Thoracic aorta (tissue), 2 donors: ENCODE data around the gene SRSF7. TPM values are rescaled to one million over a fixed set of nuclear protein-coding genes. Genes with fewer than 3 reads are reported as not detected.

Experiments
- ATAC-seq: fragments of 150-250 bp; one replicate; pipeline ENCODE4 v1.8.0; 2017; ENCODE audit warnings: low read depth; ENCODE audit not compliant: insufficient number of reproducible peaks, low FRiP score
- DNase-seq: peaks from one replicate; pipeline ENCODE4 v3.0.0-alpha.2; 2020; ENCODE audit warnings: low spot score
- H3K27ac ChIP-seq, 2 donors: fragments of 200-600 bp; sonication (generic); 1 replicate in 1 of 2; 2 replicates in 1 of 2; pipeline ENCODE4 v1.5.1; 2016; ENCODE audit warnings: mild to moderate bottlenecking in 2 of 2, moderate library complexity in 2 of 2
- H3K27me3 ChIP-seq: fragments of 200-600 bp; sonication (generic); replicated peaks from 2 replicates; pipeline ENCODE4 v1.6.0; 2016; ENCODE audit warnings: mild to moderate bottlenecking; ENCODE audit not compliant: insufficient read depth
- H3K36me3 ChIP-seq: fragments of 200-600 bp; sonication (generic); one replicate; pipeline ENCODE4 v1.5.1; 2016
- H3K4me1 ChIP-seq, 2 donors: fragments of 200-600 bp; sonication (generic); 1 replicate in 1 of 2; 2 replicates in 1 of 2; pipeline versions ENCODE4 v1.5.1 to v1.6.0; 2016; ENCODE audit warnings: low read depth in 2 of 2, mild to moderate bottlenecking in 1 of 2; ENCODE audit not compliant: control insufficient read depth in 1 of 2
- H3K4me3 ChIP-seq: fragments of 200-600 bp; sonication (generic); 2 replicates; pipeline ENCODE4 v1.5.1; 2016; ENCODE audit warnings: mild to moderate bottlenecking
- H3K9me3 ChIP-seq: fragments of 200-600 bp; sonication (generic); 2 replicates; pipeline ENCODE4 v1.5.1; 2016
- CTCF ChIP-seq: fragments of 200-600 bp; sonication (generic); IDR thresholded peaks from one replicate; pipeline ENCODE4 v1.5.1; 2019; ENCODE audit warnings: antibody characterized with exemption
- total RNA-seq, 2 donors: library from RNA; depleted of rRNA; stranded (reverse); fragments of >200 nt; gene quantifications; one replicate each; pipeline versions ENCODE4 v1.1.0 to v1.2.3, GENCODE V29; 2016

SRSF7 gene
- total RNA-seq, 2 donors from 2014 or later, result 97.5 to 141 TPM

GRCh38 chr2:38783586-38783985, 32.4 kb upstream of the SRSF7 start:
- H3K27ac ChIP-seq, result no peak overlapping the region
- ATAC-seq (no peak), DNase-seq (no peak)
- H3K4me1 ChIP-seq, result peaks cover 0 to 7% of the 10 kb centered on the region in 2 donors
- H3K4me3 ChIP-seq, result no peak overlapping the region
- no peaks in the 10 kb centered on the region for H3K9me3 ChIP-seq
- TF ChIP-seq CTCF, result no peak
- H3K36me3 ChIP-seq, result peaks cover 7% of the 10 kb centered on the region
- H3K27me3 ChIP-seq, result no peaks in the 10 kb centered on the region

GRCh38 chr2:38778687-38779082, 27.5 kb upstream of the SRSF7 start:
- DNase-seq (no peak), ATAC-seq (no peak)
- Histone ChIP-seq H3K4me1 (peaks cover 0 to 9% of the 10 kb centered on the region in 2 donors), H3K27me3 (no peaks in the 10 kb centered on the region), H3K27ac (no peak overlapping the region), H3K4me3 (peak overlapping the region; percentile 82), H3K36me3 (peaks cover 7% of the 10 kb centered on the region), H3K9me3 (no peaks in the 10 kb centered on the region)
- no peak for TF ChIP-seq CTCF

GRCh38 chr2:38776531-38776930, 25.4 kb upstream of the SRSF7 start:
- Histone ChIP-seq H3K9me3 (no peaks in the 10 kb centered on the region), H3K4me3 (no peak overlapping the region), H3K27ac (no peak overlapping the region), H3K36me3 (peaks cover 5% of the 10 kb centered on the region), H3K4me1 (peaks cover 0 to 9% of the 10 kb centered on the region in 2 donors), H3K27me3 (no peaks in the 10 kb centered on the region)
- ATAC-seq, result no peak
- no peak for TF ChIP-seq CTCF
- no peak for DNase-seq

- no peaks in the 10 kb centered on the region for H3K27me3 ChIP-seq
- no peak overlapping the region for H3K4me3 ChIP-seq
- TF ChIP-seq CTCF, result no peak
- H3K9me3 ChIP-seq, result no peaks in the 10 kb centered on the region
- no peak overlapping the region for H3K27ac ChIP-seq
- DNase-seq (no peak), ATAC-seq (no peak)
- H3K36me3 ChIP-seq, result no peaks in the 10 kb centered on the region
- peaks cover 0 to 9% of the 10 kb centered on the region in 2 donors for H3K4me1 ChIP-seq
These were observed 24.7 kb upstream of the SRSF7 start for GRCh38 chr2:38775921-38776225.

- H3K9me3 ChIP-seq, result no peaks in the 10 kb centered on the region
- H3K4me3 ChIP-seq, result no peak overlapping the region
- no peak overlapping the region for H3K27ac ChIP-seq
- ATAC-seq (no peak), DNase-seq (no peak)
- H3K27me3 ChIP-seq, result no peaks in the 10 kb centered on the region
- H3K36me3 ChIP-seq, result no peaks in the 10 kb centered on the region
- H3K4me1 ChIP-seq, result peaks cover 0 to 9% of the 10 kb centered on the region in 2 donors
- TF ChIP-seq CTCF, result no peak
These were observed 24.1 kb upstream of the SRSF7 start for GRCh38 chr2:38775097-38775920.
